Measurements from ENCODE around the gene MED13L. TPM values are rescaled to one million over a fixed set of nuclear protein-coding genes. Genes with fewer than 3 reads are reported as not detected.

MED13L gene
- total RNA-seq, 2 experiments from 2014 or later, result 25.7 to 40.1 TPM

DNA sequence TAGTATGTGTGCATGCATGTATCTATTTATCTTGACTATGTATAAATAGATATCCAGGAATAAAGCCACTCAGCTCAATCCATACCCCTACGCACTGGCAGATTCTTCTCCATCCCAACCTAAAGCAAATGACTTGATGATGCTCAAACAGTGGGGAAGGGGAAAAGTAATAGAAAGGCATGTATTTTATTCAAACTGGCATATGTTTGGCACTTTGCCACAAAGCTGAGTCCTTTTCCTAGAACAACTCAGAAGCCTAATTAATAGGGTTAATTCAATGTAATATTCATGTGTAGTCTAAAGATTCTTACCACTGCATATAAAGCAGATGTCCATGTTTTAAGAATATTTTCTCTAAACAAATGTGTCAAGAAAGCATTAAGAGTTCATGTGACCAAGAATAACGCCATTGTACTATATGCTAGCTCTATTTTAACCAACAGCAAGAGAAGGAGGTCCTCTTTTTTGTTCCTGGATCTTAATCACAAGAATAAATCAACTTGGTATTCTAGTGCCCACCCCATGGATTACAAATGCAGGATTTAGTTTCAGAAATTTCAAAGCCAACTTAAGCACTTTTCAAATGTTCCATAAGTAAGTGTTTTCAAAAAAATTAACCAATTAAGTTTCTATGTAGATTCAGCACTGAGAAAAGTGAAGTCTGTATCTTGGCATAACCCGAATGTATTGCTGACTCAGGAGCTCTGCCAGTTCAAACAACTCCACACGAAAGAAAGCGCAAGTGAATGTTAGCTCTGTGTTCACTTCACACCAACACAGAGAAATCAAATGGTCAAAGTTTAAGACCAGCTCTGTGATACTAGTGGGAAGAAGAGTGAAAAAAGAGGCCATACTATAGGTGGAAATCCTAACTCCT lies 233.6 kb downstream of the MED13L start:
- CTCF ChIA-PET (ENCODE audit: unreplicated experiment), result no interaction called here
- TF ChIP-seq EZH2phosphoT487 (IDR thresholded peaks at IDR 0.05; ENCODE audit: borderline replicate concordance, low read depth, low read length) (no peak), CTCF (conservative IDR thresholded peaks at IDR 0.05; ENCODE audit: low read length) (no peak)
- no peaks in the 10 kb centered on the region for H3K9me2 ChIP-seq (ENCODE audit: insufficient read depth, low read length)
- intact Hi-C loops (cut with micrococcal nuclease; ENCODE audit: unreplicated experiment), result no loop called here
- no peaks in the 10 kb centered on the region; the same call in 1 of the 2 replicates for H4K20me1 ChIP-seq (ENCODE audit: insufficient read depth, low read length)
- no peak overlapping the region for H3K4me3 ChIP-seq (ENCODE audit: low read depth, low read length, poor library complexity, severe bottlenecking)
- no peaks in the 10 kb centered on the region for H3K4me1 ChIP-seq (ENCODE audit: insufficient read depth, low read length, poor library complexity, severe bottlenecking)
- BruUV-seq (replicated peaks), result no TSS peak
- no peaks in the 10 kb centered on the region for H3K79me2 ChIP-seq (ENCODE audit: insufficient read depth, low read depth, low read length)
- H3K36me3 ChIP-seq (ENCODE audit: insufficient read depth, low read length), result no peaks in the 10 kb centered on the region
- no peak overlapping the region for H2AFZ ChIP-seq (ENCODE audit: low read length)
- H3K27ac ChIP-seq (ENCODE audit: low read depth, low read length, poor library complexity, severe bottlenecking), result no peak overlapping the region
- no peaks in the 10 kb centered on the region for H3K9me3 ChIP-seq (ENCODE audit: low read length)
- DNase-seq (ENCODE audit: low spot score), result no peak
- no peak overlapping the region for H3K4me2 ChIP-seq (ENCODE audit: low read length)
- POLR2A ChIA-PET, result interaction anchor here (1.0 to 1.1 kb wide), 2 partner anchors 8 to 113 kb away, joined by 4 read pairs; no protein-coding TSS in a partner anchor

- no TSS peak for BruUV-seq (replicated peaks)
- CTCF ChIA-PET (ENCODE audit: unreplicated experiment), result no interaction called here
- H3K79me2 ChIP-seq (ENCODE audit: insufficient read depth, low read depth, low read length), result no peaks in the 10 kb centered on the region
- intact Hi-C loops (cut with micrococcal nuclease; ENCODE audit: unreplicated experiment), result no loop called here
- no peaks in the 10 kb centered on the region for H3K9me2 ChIP-seq (ENCODE audit: insufficient read depth, low read length)
- TF ChIP-seq CTCF (conservative IDR thresholded peaks at IDR 0.05; ENCODE audit: low read length), result no peak
- H3K4me1 ChIP-seq (ENCODE audit: insufficient read depth, low read length, poor library complexity, severe bottlenecking), result no peaks in the 10 kb centered on the region
- H3K4me2 ChIP-seq (ENCODE audit: low read length), result no peak overlapping the region
- H3K9me3 ChIP-seq (ENCODE audit: low read length), result no peaks in the 10 kb centered on the region
- H4K20me1 ChIP-seq (ENCODE audit: insufficient read depth, low read length), result no peaks in the 10 kb centered on the region; the same call in 1 of the 2 replicates
- DNase-seq (ENCODE audit: low spot score), result no peak
- no peak overlapping the region for H3K4me3 ChIP-seq (ENCODE audit: low read depth, low read length, poor library complexity, severe bottlenecking)
- H3K36me3 ChIP-seq (ENCODE audit: insufficient read depth, low read length), result no peaks in the 10 kb centered on the region
- H3K27ac ChIP-seq (ENCODE audit: low read depth, low read length, poor library complexity, severe bottlenecking), result no peak overlapping the region
- no peak overlapping the region for H2AFZ ChIP-seq (ENCODE audit: low read length)
- POLR2A ChIA-PET, result no interaction called here
Measured at GRCh38 chr12:116040402-116040801, 237.1 kb downstream of the MED13L start.

DNA sequence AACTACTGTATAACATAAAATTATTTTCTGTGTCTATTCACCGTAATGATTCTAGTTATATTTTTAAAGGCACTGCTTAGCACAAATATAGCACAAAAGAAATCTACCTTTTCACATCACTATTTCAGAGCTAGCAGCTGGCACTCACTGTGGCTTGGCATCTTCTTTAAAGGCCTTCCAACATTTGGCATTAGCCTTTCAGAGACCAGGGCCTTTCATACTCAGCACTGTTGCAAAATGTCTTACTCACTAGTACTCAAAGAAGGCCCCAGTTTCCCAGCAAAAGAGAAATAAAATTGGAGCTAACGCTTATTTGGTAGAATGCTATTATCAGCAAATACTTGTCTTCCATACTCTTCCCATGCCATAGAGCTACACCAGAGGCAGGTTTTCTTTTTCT lies 238.4 kb downstream of the MED13L start:
- DNase-seq (ENCODE audit: low spot score), result no peak
- POLR2A ChIA-PET, result interaction anchor here (0.7 to 1.1 kb wide), 4 partner anchors 15 to 88 kb away, joined by 3 to 8 read pairs (median 6); no protein-coding TSS in a partner anchor
- Histone ChIP-seq H3K9me3 (ENCODE audit: low read length) (no peaks in the 10 kb centered on the region), H2AFZ (ENCODE audit: low read length) (no peak overlapping the region), H3K36me3 (ENCODE audit: insufficient read depth, low read length) (no peaks in the 10 kb centered on the region), H4K20me1 (ENCODE audit: insufficient read depth, low read length) (no peaks in the 10 kb centered on the region; the same call in 1 of the 2 replicates), H3K4me3 (ENCODE audit: low read depth, low read length, poor library complexity, severe bottlenecking) (no peak overlapping the region), H3K9me2 (ENCODE audit: insufficient read depth, low read length) (no peaks in the 10 kb centered on the region), H3K4me2 (ENCODE audit: low read length) (no peak overlapping the region), H3K27ac (ENCODE audit: low read depth, low read length, poor library complexity, severe bottlenecking) (no peak overlapping the region), H3K4me1 (ENCODE audit: insufficient read depth, low read length, poor library complexity, severe bottlenecking) (no peaks in the 10 kb centered on the region), H3K79me2 (ENCODE audit: insufficient read depth, low read depth, low read length) (no peaks in the 10 kb centered on the region)
- CTCF ChIA-PET (ENCODE audit: unreplicated experiment), result no interaction called here
- intact Hi-C loops (cut with micrococcal nuclease; ENCODE audit: unreplicated experiment), result no loop called here
- BruUV-seq (replicated peaks), result no TSS peak
- no peak for TF ChIP-seq CTCF (conservative IDR thresholded peaks at IDR 0.05; ENCODE audit: low read length)
- TF ChIP-seq EZH2phosphoT487 (IDR thresholded peaks at IDR 0.05; ENCODE audit: borderline replicate concordance, low read depth, low read length), result no peak

All from OCI-LY7 (cell line).